PC-9 (cell line): ENCODE measurements around the gene PIKFYVE. TPM values are rescaled to one million over a fixed set of nuclear protein-coding genes. Genes with fewer than 3 reads are reported as not detected.
"Not testable (repeated sequence)": the region's sequence is repeated elsewhere in the genome, so short reads cannot be mapped to it uniquely, and the experiment has no call there.

Experiments
- BruUV-seq: library from RNA; stranded (reverse); fragments of 400-500 nt; replicated peaks from 2 replicates; lab custom pipeline; 2021; lab: Mats Ljungman, UMichigan
- CTCF ChIA-PET: fragments of 300-600 bp; sonication (Branson Sonifier 250); formaldehyde crosslinking; loops from one replicate; lab custom pipeline; 2022; ENCODE audit warnings: antibody characterized with exemption; lab: Charles Lee
- POLR2A ChIA-PET: fragments of 300-600 bp; sonication (Branson Sonifier 250); formaldehyde crosslinking; loops from one replicate; lab custom pipeline; 2022; ENCODE audit warnings: antibody characterized with exemption; ENCODE audit not compliant: unreplicated experiment; lab: Charles Lee
- DNase-seq, 2 experiments: peaks; one replicate each; pipeline versions ENCODE4 v3.0.0 to v3.0.0-alpha.2; 2015 to 2022; ENCODE audit warnings: mixed read lengths in 1 of 2
- H2AFZ ChIP-seq: fragments of 200-600 bp; sonication (generic); 2 replicates; pipeline ENCODE4 v1.8.1; 2017; ENCODE audit warnings: antibody characterized with exemption
- H3F3A ChIP-seq: fragments of 200-600 bp; sonication (generic); 2 replicates; pipeline ENCODE4 v1.8.1; 2017; ENCODE audit warnings: antibody characterized with exemption, mild to moderate bottlenecking, low read depth; ENCODE audit not compliant: insufficient read depth
- H3K27ac ChIP-seq: fragments of 200-600 bp; sonication (generic); 2 replicates; pipeline ENCODE4 v1.6.1; 2016; ENCODE audit warnings: mixed run types
- H3K27me3 ChIP-seq: fragments of 200-600 bp; sonication (generic); 2 replicates; pipeline ENCODE4 v1.6.1; 2016; ENCODE audit warnings: low read depth, mixed run types; ENCODE audit not compliant: insufficient read depth
- H3K36me3 ChIP-seq: fragments of 200-600 bp; sonication (generic); 2 replicates; pipeline ENCODE4 v1.6.1; 2016; ENCODE audit warnings: low read depth, mixed run types
- H3K4me1 ChIP-seq: fragments of 200-600 bp; sonication (generic); replicated peaks from 2 replicates; pipeline ENCODE4 v1.6.1; 2016; ENCODE audit warnings: mixed run types; ENCODE audit not compliant: insufficient read depth
- H3K4me2 ChIP-seq: fragments of 200-600 bp; sonication (generic); 2 replicates; pipeline ENCODE4 v1.6.1; 2017; ENCODE audit warnings: mixed run types
- H3K4me3 ChIP-seq: fragments of 200-600 bp; sonication (generic); 2 replicates; pipeline ENCODE4 v1.6.1; 2016; ENCODE audit warnings: mixed run types
- H3K79me2 ChIP-seq: fragments of 200-600 bp; sonication (generic); 2 replicates; pipeline ENCODE4 v1.6.1; 2017; ENCODE audit warnings: low read depth, mixed run types
- H3K9me2 ChIP-seq: fragments of 200-600 bp; sonication (generic); 2 replicates; pipeline ENCODE4 v1.8.1; 2017; ENCODE audit warnings: mild to moderate bottlenecking; ENCODE audit not compliant: insufficient read depth
- H3K9me3 ChIP-seq: fragments of 200-600 bp; sonication (generic); 2 replicates; pipeline ENCODE4 v1.8.1; 2016; ENCODE audit warnings: low read depth; ENCODE audit not compliant: insufficient read depth
- H4K20me1 ChIP-seq: fragments of 200-600 bp; sonication (generic); 2 replicates; pipeline ENCODE4 v1.8.1; 2017; ENCODE audit not compliant: insufficient read depth
- EZH2 ChIP-seq: fragments of 200-600 bp; sonication (generic); IDR thresholded peaks from 2 replicates; pipeline ENCODE4 v1.8.0; 2017; ENCODE audit warnings: antibody characterized with exemption, low read depth
- intact Hi-C: fragments of 100-400 bp; cut with micrococcal nuclease; formaldehyde crosslinking; loops from one replicate; pipeline ENCODE4 v1.10.0; 2022; ENCODE audit not compliant: unreplicated experiment
- total RNA-seq: library from RNA; stranded (reverse); gene quantifications from 2 replicates; pipeline ENCODE4 v1.2.3, GENCODE V29; 2021
- TF ChIP-seq, protein P1 (sequence below): fragments of 200-600 bp; sonication (generic); conservative IDR thresholded peaks from 2 replicates; pipeline ENCODE4 v1.6.1; 2017; ENCODE audit warnings: mixed run types, antibody characterized with exemption, mild to moderate bottlenecking, moderate library complexity

PIKFYVE gene
- total RNA-seq, 1 experiment from 2014 or later, result 14.6 TPM

DNA sequence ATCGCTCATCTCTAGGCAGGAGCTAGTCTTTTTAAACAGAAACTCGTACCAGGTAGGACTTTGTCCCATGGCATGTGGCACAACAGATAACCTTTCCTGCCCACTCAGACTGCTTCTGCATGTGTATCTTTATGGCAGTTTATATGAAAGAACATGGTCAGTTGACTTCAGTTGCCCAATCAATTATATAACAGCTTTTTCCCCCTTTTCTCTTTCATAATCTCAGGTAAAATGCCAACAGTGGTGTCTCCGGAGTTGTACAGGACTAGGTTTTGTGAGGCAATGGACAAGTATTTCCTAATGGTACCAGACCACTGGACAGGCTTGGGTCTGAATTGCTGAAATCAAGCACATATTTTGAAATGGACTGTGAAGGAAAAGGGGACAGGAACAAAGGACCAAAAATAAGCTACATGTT is 88.9 kb downstream of the PIKFYVE start:
- no peak for DNase-seq
- Histone ChIP-seq H2AFZ (no peak overlapping the region), H3K27ac (no peak overlapping the region), H4K20me1 (no peaks in the 10 kb centered on the region), H3K4me1 (no peaks in the 10 kb centered on the region), H3K36me3 (no peaks in the 10 kb centered on the region), H3K79me2 (no peaks in the 10 kb centered on the region), H3K9me3 (no peaks in the 10 kb centered on the region), H3F3A (no peaks in the 10 kb centered on the region), H3K4me3 (no peak overlapping the region), H3K4me2 (no peak overlapping the region), H3K9me2 (no peaks in the 10 kb centered on the region), H3K27me3 (no peaks in the 10 kb centered on the region)
- no TSS peak for BruUV-seq
- TF ChIP-seq, protein P1, sequence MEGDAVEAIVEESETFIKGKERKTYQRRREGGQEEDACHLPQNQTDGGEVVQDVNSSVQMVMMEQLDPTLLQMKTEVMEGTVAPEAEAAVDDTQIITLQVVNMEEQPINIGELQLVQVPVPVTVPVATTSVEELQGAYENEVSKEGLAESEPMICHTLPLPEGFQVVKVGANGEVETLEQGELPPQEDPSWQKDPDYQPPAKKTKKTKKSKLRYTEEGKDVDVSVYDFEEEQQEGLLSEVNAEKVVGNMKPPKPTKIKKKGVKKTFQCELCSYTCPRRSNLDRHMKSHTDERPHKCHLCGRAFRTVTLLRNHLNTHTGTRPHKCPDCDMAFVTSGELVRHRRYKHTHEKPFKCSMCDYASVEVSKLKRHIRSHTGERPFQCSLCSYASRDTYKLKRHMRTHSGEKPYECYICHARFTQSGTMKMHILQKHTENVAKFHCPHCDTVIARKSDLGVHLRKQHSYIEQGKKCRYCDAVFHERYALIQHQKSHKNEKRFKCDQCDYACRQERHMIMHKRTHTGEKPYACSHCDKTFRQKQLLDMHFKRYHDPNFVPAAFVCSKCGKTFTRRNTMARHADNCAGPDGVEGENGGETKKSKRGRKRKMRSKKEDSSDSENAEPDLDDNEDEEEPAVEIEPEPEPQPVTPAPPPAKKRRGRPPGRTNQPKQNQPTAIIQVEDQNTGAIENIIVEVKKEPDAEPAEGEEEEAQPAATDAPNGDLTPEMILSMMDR, result no peak
- TF ChIP-seq EZH2, result no peak
- CTCF ChIA-PET, result no interaction called here
- POLR2A ChIA-PET, result no interaction called here
- intact Hi-C loops, result no loop called here

DNA sequence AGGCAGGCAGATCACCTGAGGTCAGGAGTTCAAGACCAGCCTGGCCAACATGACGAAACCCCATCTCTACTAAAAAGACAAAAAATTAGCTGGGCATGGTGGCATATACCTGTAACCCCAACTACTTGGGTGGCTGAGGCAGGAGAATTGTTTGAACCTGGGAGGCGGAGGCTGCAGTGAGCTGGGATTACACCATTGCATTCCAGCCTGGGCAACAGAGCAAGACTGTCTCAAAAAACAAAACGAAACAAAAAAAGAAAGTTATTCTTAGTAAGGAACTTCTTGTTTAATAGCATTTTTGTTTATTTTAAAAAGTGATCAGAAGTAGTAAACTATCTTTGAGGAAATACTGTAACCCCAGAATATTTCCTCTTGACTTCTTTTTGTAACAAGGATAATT is 90.4 kb downstream of the PIKFYVE start:
- POLR2A ChIA-PET, BruUV-seq: not testable (repeated sequence)

DNA sequence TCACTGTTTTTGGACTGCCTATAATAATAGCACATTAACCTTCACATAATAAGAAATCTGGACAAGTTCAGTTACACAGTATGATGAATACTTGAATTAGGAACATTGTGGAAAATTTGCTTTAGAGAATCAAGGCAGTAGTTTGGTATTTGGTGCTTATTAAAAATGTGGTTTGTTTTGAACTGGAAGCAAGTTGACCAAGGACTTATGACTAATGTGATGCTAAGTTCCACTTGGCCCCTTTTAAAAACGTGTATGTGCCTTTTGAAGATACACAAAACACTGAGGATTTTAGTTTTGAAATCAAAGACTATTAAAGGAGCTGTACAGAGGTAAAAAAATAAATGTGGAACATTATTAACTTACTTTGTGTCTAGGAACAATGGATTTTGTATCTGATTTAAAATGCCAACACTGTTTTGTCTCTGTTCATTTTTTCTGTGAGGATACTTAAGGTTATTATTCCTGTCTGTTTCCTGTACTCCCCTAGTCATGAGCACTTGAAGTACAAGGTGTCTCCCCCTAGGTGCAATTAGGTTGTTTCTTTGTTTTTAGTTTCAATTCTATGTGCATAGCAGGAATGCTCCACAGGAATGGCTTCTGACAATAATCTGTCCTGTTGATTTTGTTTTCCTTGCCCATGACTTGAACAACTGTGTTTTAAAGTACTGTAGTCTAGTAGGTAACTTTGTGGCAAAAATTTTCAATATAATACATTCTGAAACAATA is 91.0 kb downstream of the PIKFYVE start:
- Histone ChIP-seq H3K4me2 (no peak overlapping the region), H4K20me1 (no peaks in the 10 kb centered on the region), H3K9me3 (no peaks in the 10 kb centered on the region), H3F3A (no peaks in the 10 kb centered on the region), H3K4me3 (no peak overlapping the region), H3K4me1 (no peaks in the 10 kb centered on the region), H2AFZ (no peak overlapping the region), H3K36me3 (no peaks in the 10 kb centered on the region), H3K27me3 (no peaks in the 10 kb centered on the region), H3K79me2 (no peaks in the 10 kb centered on the region), H3K27ac (no peak overlapping the region), H3K9me2 (no peaks in the 10 kb centered on the region)
- intact Hi-C loops, result no loop called here
- no peak for TF ChIP-seq EZH2
- TF ChIP-seq, protein P1, result no peak
- ChIA-PET CTCF (no interaction called here), POLR2A (no interaction called here)
- no TSS peak for BruUV-seq
- DNase-seq, result no peak

More for the DNA sequence above, 90.4 kb downstream of the PIKFYVE start:
- H3K27ac ChIP-seq, H3K4me1 ChIP-seq, H4K20me1 ChIP-seq, H3K9me2 ChIP-seq, H3K27me3 ChIP-seq, intact Hi-C loops, H3K4me3 ChIP-seq, H3K79me2 ChIP-seq, H2AFZ ChIP-seq, DNase-seq, H3F3A ChIP-seq, CTCF ChIA-PET, H3K36me3 ChIP-seq, H3K4me2 ChIP-seq, H3K9me3 ChIP-seq: not testable (repeated sequence)
